HepG2 (cell line): ENCODE results near the gene SRRM2. TPM values are rescaled to one million over a fixed set of nuclear protein-coding genes. Genes with fewer than 3 reads are reported as not detected.

Experiments used
- BRCA1 ChIP-seq: sonication (generic); formaldehyde crosslinking; IDR thresholded peaks from 2 replicates; pipeline ENCODE4 v1.4.0; 2020; ENCODE audit warnings: missing genetic modification reagents
- CC2D1A ChIP-seq: sonication (generic); formaldehyde crosslinking; IDR thresholded peaks from 2 replicates; pipeline ENCODE4 v1.8.1; 2023; ENCODE audit warnings: mild to moderate bottlenecking, missing genetic modification reagents
- CEBPB ChIP-seq: IDR thresholded peaks from 2 replicates; pipeline ENCODE4 v1.6.1; 2011; ENCODE audit warnings: low read depth, low read length, improper control_type of control experiment, borderline replicate concordance
- IRX3 ChIP-seq: sonication (generic); formaldehyde crosslinking; IDR thresholded peaks from 2 replicates; pipeline ENCODE4 v1.8.1; 2023; ENCODE audit warnings: mild to moderate bottlenecking, low read depth, missing genetic modification reagents, borderline replicate concordance
- NKX3-1 ChIP-seq: sonication (generic); formaldehyde crosslinking; IDR thresholded peaks from 2 replicates; pipeline ENCODE4 v1.5.0; 2020; ENCODE audit warnings: missing genetic modification reagents
- RXRB ChIP-seq: IDR thresholded peaks from 2 replicates; pipeline ENCODE4 v1.6.1; 2016; ENCODE audit warnings: borderline replicate concordance, missing genetic modification reagents, missing compliant biosample characterization
- TRIM22 ChIP-seq: fragments of 450-650 bp; IDR thresholded peaks from 2 replicates; pipeline ENCODE4 v1.6.1; 2017
- XRCC5 ChIP-seq: fragments of 200-400 bp; formaldehyde crosslinking; optimal IDR thresholded peaks from 2 replicates; pipeline ENCODE3; 2017; ENCODE audit warnings: mild to moderate bottlenecking, low read length
- ZBTB38 ChIP-seq: sonication (generic); formaldehyde crosslinking; IDR thresholded peaks from 2 replicates; pipeline ENCODE4 v1.5.1; 2020; ENCODE audit warnings: mild to moderate bottlenecking, missing genetic modification reagents
- ZMAT5 ChIP-seq: sonication (generic); formaldehyde crosslinking; IDR thresholded peaks from 2 replicates; pipeline ENCODE4 v1.5.0; 2020; ENCODE audit warnings: mild to moderate bottlenecking, low read depth, missing genetic modification reagents, borderline replicate concordance
- ZNF136 ChIP-seq: sonication (generic); formaldehyde crosslinking; IDR thresholded peaks from 2 replicates; pipeline ENCODE4 v1.8.1; 2022; ENCODE audit warnings: low read depth, mild to moderate bottlenecking, moderate library complexity, missing genetic modification reagents
- ZNF367 ChIP-seq: sonication (generic); formaldehyde crosslinking; IDR thresholded peaks from 2 replicates; pipeline ENCODE4 v1.4.0; 2020; ENCODE audit warnings: missing genetic modification reagents, borderline replicate concordance
- ZNF556 ChIP-seq: sonication (generic); formaldehyde crosslinking; IDR thresholded peaks from 2 replicates; pipeline ENCODE4 v1.4.0; 2020; ENCODE audit warnings: mild to moderate bottlenecking, missing genetic modification reagents, borderline replicate concordance
- ZNF672 ChIP-seq: sonication (generic); formaldehyde crosslinking; IDR thresholded peaks from 2 replicates; pipeline ENCODE4 v1.8.1; 2022; ENCODE audit warnings: missing genetic modification reagents
- ZNF740 ChIP-seq: sonication (generic); formaldehyde crosslinking; IDR thresholded peaks from 2 replicates; pipeline ENCODE4 v1.4.0; 2020; ENCODE audit warnings: missing genetic modification reagents
- ZSCAN30 ChIP-seq: sonication (generic); formaldehyde crosslinking; IDR thresholded peaks from 2 replicates; pipeline ENCODE4 v1.5.0; 2020; ENCODE audit warnings: mild to moderate bottlenecking, missing genetic modification reagents
- polyA plus RNA-seq, 8 experiments: library from polyadenylated mRNA; depleted of rRNA in 3 of 8; stranded (reverse) in 7 of 8; unstranded in 1 of 8; fragments of >200 nt; fragmentation: Illumina TruSeq in 4 of 8; extraction: Trizol in 4 of 8; gene quantifications; 2 replicates each; pipeline versions ENCODE4 v1.2.1 to v1.2.3, GENCODE V29; 2011 to 2016; ENCODE audit warnings: low read depth in 4 of 8, missing spikeins in 1 of 8, mixed read lengths in 1 of 8; ENCODE audit not compliant: insufficient read depth in 1 of 8
- total RNA-seq, 5 experiments: library from RNA; depleted of rRNA; stranded (reverse); fragments of >200 nt; fragmentation: Illumina TruSeq; extraction: Trizol; gene quantifications; 2 replicates each; pipeline ENCODE4 v1.2.3, GENCODE V29; 2016; ENCODE audit warnings: low read depth in 1 of 5
- TF ChIP-seq, protein P1 (sequence below): sonication (generic); formaldehyde crosslinking; IDR thresholded peaks from 2 replicates; pipeline ENCODE4 v1.8.0; 2022; ENCODE audit warnings: mild to moderate bottlenecking, missing genetic modification reagents; ENCODE audit not compliant: insufficient replicate concordance
- TF ChIP-seq, protein P2 (sequence below), 2 experiments: sonication (generic) in 1 of 2; formaldehyde crosslinking in 1 of 2; IDR thresholded peaks; 2 replicates each; pipeline versions ENCODE4 v1.5.1 to v1.6.1; 2011 to 2020; ENCODE audit warnings: borderline replicate concordance in 1 of 2, low read depth in 1 of 2, low read length in 1 of 2, mild to moderate bottlenecking in 1 of 2, missing genetic modification reagents in 1 of 2, moderate library complexity in 1 of 2
- TF ChIP-seq, protein P3 (sequence below): sonication (generic); formaldehyde crosslinking; IDR thresholded peaks from 2 replicates; pipeline ENCODE4 v1.5.0; 2020; ENCODE audit warnings: missing genetic modification reagents

SRRM2 gene
- total and polyA plus RNA-seq, 2 of the 13 experiments (the other 11 are each of a cell fraction or from before 2014, with no cell fraction given) = 50.4 to 112 TPM

- no peak for TF ChIP-seq ZMAT5 (CRISPR knock-in tag)
- TF ChIP-seq ZNF556 (CRISPR knock-in tag) = no peak
- no peak for TF ChIP-seq NKX3-1 (CRISPR knock-in tag)
- no peak for TF ChIP-seq XRCC5
- TF ChIP-seq, protein P1, sequence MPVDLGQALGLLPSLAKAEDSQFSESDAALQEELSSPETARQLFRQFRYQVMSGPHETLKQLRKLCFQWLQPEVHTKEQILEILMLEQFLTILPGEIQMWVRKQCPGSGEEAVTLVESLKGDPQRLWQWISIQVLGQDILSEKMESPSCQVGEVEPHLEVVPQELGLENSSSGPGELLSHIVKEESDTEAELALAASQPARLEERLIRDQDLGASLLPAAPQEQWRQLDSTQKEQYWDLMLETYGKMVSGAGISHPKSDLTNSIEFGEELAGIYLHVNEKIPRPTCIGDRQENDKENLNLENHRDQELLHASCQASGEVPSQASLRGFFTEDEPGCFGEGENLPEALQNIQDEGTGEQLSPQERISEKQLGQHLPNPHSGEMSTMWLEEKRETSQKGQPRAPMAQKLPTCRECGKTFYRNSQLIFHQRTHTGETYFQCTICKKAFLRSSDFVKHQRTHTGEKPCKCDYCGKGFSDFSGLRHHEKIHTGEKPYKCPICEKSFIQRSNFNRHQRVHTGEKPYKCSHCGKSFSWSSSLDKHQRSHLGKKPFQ = peak; percentile 44
- no peak for TF ChIP-seq CC2D1A (CRISPR knock-in tag)
- TF ChIP-seq BRCA1 (CRISPR knock-in tag) = no peak
- 0 out of 2 replicates have a peak, but pooled peaks have one; percentile 45 for TF ChIP-seq RXRB (CRISPR knock-in tag)
- no peak for TF ChIP-seq IRX3 (CRISPR knock-in tag)
- no peak for TF ChIP-seq ZSCAN30 (CRISPR knock-in tag)
- TF ChIP-seq, protein P2, sequence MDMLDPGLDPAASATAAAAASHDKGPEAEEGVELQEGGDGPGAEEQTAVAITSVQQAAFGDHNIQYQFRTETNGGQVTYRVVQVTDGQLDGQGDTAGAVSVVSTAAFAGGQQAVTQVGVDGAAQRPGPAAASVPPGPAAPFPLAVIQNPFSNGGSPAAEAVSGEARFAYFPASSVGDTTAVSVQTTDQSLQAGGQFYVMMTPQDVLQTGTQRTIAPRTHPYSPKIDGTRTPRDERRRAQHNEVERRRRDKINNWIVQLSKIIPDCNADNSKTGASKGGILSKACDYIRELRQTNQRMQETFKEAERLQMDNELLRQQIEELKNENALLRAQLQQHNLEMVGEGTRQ (IDR thresholded peaks at IDR 0.05; ENCODE audit: low read depth, low read length) = no peak
- TF ChIP-seq, protein P2 (CRISPR knock-in tag; IDR thresholded peaks at IDR 0.05; ENCODE audit: borderline replicate concordance) = no peak
- TF ChIP-seq ZNF367 (CRISPR knock-in tag) = no peak
- TF ChIP-seq, protein P3, sequence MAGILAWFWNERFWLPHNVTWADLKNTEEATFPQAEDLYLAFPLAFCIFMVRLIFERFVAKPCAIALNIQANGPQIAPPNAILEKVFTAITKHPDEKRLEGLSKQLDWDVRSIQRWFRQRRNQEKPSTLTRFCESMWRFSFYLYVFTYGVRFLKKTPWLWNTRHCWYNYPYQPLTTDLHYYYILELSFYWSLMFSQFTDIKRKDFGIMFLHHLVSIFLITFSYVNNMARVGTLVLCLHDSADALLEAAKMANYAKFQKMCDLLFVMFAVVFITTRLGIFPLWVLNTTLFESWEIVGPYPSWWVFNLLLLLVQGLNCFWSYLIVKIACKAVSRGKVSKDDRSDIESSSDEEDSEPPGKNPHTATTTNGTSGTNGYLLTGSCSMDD = no peak
- TF ChIP-seq ZBTB38 (CRISPR knock-in tag) = peak; percentile 53; the same call in 1 of the 2 replicates
- TF ChIP-seq TRIM22 = no peak
- TF ChIP-seq ZNF136 (CRISPR knock-in tag) = no peak
- TF ChIP-seq ZNF672 (CRISPR knock-in tag) = no peak
- no peak for TF ChIP-seq CEBPB
- no peak for TF ChIP-seq ZNF740 (CRISPR knock-in tag)
These were observed 31.5 kb upstream of the SRRM2 start (continued) for GRCh38 chr16:2720719-2721633.
